PC-3 (cell line): ENCODE measurements around the gene MARCHF9. TPM values are rescaled to one million over a fixed set of nuclear protein-coding genes. Genes with fewer than 3 reads are reported as not detected.

Experiments used
- ATAC-seq: fragments of 200-7000 bp; cut with Tn5 transposase; 2 replicates; pipeline ENCODE4 v1.9.1; 2020; ENCODE audit warnings: mild to moderate bottlenecking, moderate library complexity
- BruUV-seq: library from RNA; stranded (reverse); fragments of 400-500 nt; replicated peaks from 2 replicates; lab custom pipeline; 2021; lab: Mats Ljungman, UMichigan
- CTCF ChIA-PET: fragments of 300-600 bp; sonication (Branson Sonifier 250); formaldehyde crosslinking; loops from one replicate; lab custom pipeline; 2022; ENCODE audit warnings: antibody characterized with exemption; lab: Charles Lee
- POLR2A ChIA-PET: fragments of 300-600 bp; sonication (Branson Sonifier 250); formaldehyde crosslinking; loops from one replicate; lab custom pipeline; 2022; ENCODE audit warnings: antibody characterized with exemption; ENCODE audit not compliant: unreplicated experiment; lab: Charles Lee
- DNase-seq: peaks from one replicate; pipeline ENCODE4 v3.0.0-alpha.2; 2015
- H2AFZ ChIP-seq: fragments of 300-600 bp; sonication (generic); 2 replicates; pipeline ENCODE4 v1.6.0; 2016; ENCODE audit warnings: antibody characterized with exemption, low read length
- H3F3A ChIP-seq: fragments of 300-600 bp; sonication (generic); one replicate; pipeline ENCODE4 v1.6.0; 2017; ENCODE audit warnings: antibody characterized with exemption, low read length, control low read depth, mild to moderate bottlenecking; ENCODE audit not compliant: unreplicated experiment
- H3K27ac ChIP-seq: fragments of 300-600 bp; sonication (generic); 2 replicates; pipeline ENCODE4 v1.5.1; 2016; ENCODE audit warnings: mild to moderate bottlenecking, low read length
- H3K27me3 ChIP-seq: fragments of 300-600 bp; sonication (generic); 2 replicates; pipeline ENCODE4 v1.6.1; 2016; ENCODE audit warnings: low read length, mixed read lengths
- H3K36me3 ChIP-seq: fragments of 300-600 bp; sonication (generic); 2 replicates; pipeline ENCODE4 v1.6.1; 2016; ENCODE audit warnings: low read depth, mixed run types, low read length, mixed read lengths
- H3K4me1 ChIP-seq: fragments of 300-600 bp; sonication (generic); 2 replicates; pipeline ENCODE4 v1.5.1; 2016; ENCODE audit warnings: low read length; ENCODE audit not compliant: insufficient read depth
- H3K4me2 ChIP-seq: fragments of 300-600 bp; sonication (generic); 2 replicates; pipeline ENCODE4 v1.6.0; 2016; ENCODE audit warnings: low read length
- H3K4me3 ChIP-seq: fragments of 300-600 bp; sonication (generic); 2 replicates; pipeline ENCODE4 v1.5.1; 2016; ENCODE audit warnings: mild to moderate bottlenecking, low read length, mixed read lengths
- H3K79me2 ChIP-seq: fragments of 300-600 bp; sonication (generic); 2 replicates; pipeline ENCODE4 v1.6.1; 2017; ENCODE audit warnings: low read length, mixed read lengths
- H3K9ac ChIP-seq: fragments of 300-600 bp; sonication (generic); 2 replicates; pipeline ENCODE4 v1.6.0; 2016; ENCODE audit warnings: mild to moderate bottlenecking, low read length
- H3K9me2 ChIP-seq: fragments of 300-600 bp; sonication (generic); replicated peaks from 2 replicates; pipeline ENCODE4 v1.6.1; 2016; ENCODE audit warnings: mixed run types, low read length, mixed read lengths
- H3K9me3 ChIP-seq: fragments of 300-600 bp; sonication (generic); 2 replicates; pipeline ENCODE4 v1.6.1; 2016; ENCODE audit warnings: low read length, mixed read lengths
- H4K20me1 ChIP-seq: fragments of 300-600 bp; sonication (generic); 2 replicates; pipeline ENCODE4 v1.6.1; 2016; ENCODE audit warnings: low read length, mixed read lengths
- CTCF ChIP-seq: fragments of 300-600 bp; sonication (generic); conservative IDR thresholded peaks from 2 replicates; pipeline ENCODE4 v1.5.1; 2017; ENCODE audit warnings: antibody characterized with exemption, low read depth, mild to moderate bottlenecking, low read length
- EZH2 ChIP-seq: fragments of 300-600 bp; sonication (generic); IDR thresholded peaks from one replicate; pipeline ENCODE4 v1.6.1; 2017; ENCODE audit warnings: antibody characterized with exemption, mild to moderate bottlenecking, low read length; ENCODE audit not compliant: unreplicated experiment
- EZH2phosphoT487 ChIP-seq: fragments of 300-600 bp; sonication (generic); IDR thresholded peaks from 2 replicates; pipeline ENCODE4 v1.6.1; 2018; ENCODE audit warnings: mild to moderate bottlenecking, antibody characterized with exemption, low read length, borderline replicate concordance
- intact Hi-C: fragments of 100-400 bp; cut with micrococcal nuclease; formaldehyde crosslinking; loops from 2 replicates; pipeline ENCODE4 v1.9.0; 2023
- total RNA-seq: library from RNA; depleted of rRNA; stranded (reverse); fragments of >200 nt; gene quantifications from 2 replicates; pipeline ENCODE4 v1.2.3, GENCODE V29; 2014

MARCHF9 gene
- total RNA-seq, 1 experiment from 2014 or later, result 13.4 TPM

GRCh38 chr12:57749061-57749460, 5.8 kb upstream of the MARCHF9 start:
- peaks cover 32% of the 10 kb centered on the region for H3K36me3 ChIP-seq

GRCh38 chr12:57750561-57751431, 4.1 kb upstream of the MARCHF9 start:
- H3K27ac ChIP-seq, result no peak overlapping the region

More at GRCh38 chr12:57749061-57749460, 5.8 kb upstream of the MARCHF9 start:
- no peaks in the 10 kb centered on the region for H3K9me2 ChIP-seq
- H3F3A ChIP-seq, result peaks cover 4% of the 10 kb centered on the region
- no peaks in the 10 kb centered on the region for H3K9me3 ChIP-seq
- no peak overlapping the region for H2AFZ ChIP-seq
- no peaks in the 10 kb centered on the region for H3K27me3 ChIP-seq
- H3K4me2 ChIP-seq, result no peak overlapping the region
- TF ChIP-seq EZH2, result no peak
- no peak for TF ChIP-seq EZH2phosphoT487
- no peak for TF ChIP-seq CTCF
- ChIA-PET POLR2A (no interaction called here), CTCF (no interaction called here)
- intact Hi-C loops, result no loop called here
- BruUV-seq, result no TSS peak
- H4K20me1 ChIP-seq, result no peaks in the 10 kb centered on the region
- H3K9ac ChIP-seq, result no peak overlapping the region
- peaks cover 34% of the 10 kb centered on the region for H3K79me2 ChIP-seq
- no peak overlapping the region for H3K27ac ChIP-seq
- H3K4me1 ChIP-seq, result peaks cover 17% of the 10 kb centered on the region
- DNase-seq, result no peak
- H3K4me3 ChIP-seq, result no peak overlapping the region
- ATAC-seq, result no peak

More at GRCh38 chr12:57750561-57751431, 4.1 kb upstream of the MARCHF9 start:
- H4K20me1 ChIP-seq, result no peaks in the 10 kb centered on the region
- peaks cover 32% of the 10 kb centered on the region for H3K36me3 ChIP-seq
- CTCF ChIA-PET, result no interaction called here
- H3K9ac ChIP-seq, result peak overlapping the region; percentile 98
- H2AFZ ChIP-seq, result no peak overlapping the region
- BruUV-seq, result no TSS peak
- H3K27me3 ChIP-seq, result no peaks in the 10 kb centered on the region
- H3K9me2 ChIP-seq, result no peaks in the 10 kb centered on the region
- TF ChIP-seq EZH2phosphoT487 (no peak), EZH2 (no peak), CTCF (no peak)
- ATAC-seq (no peak), DNase-seq (no peak)
- POLR2A ChIA-PET, result no interaction called here
- peak overlapping the region; percentile 96 for H3K4me2 ChIP-seq
- peaks cover 4% of the 10 kb centered on the region for H3F3A ChIP-seq
- H3K4me3 ChIP-seq, result peak overlapping the region; percentile 82
- no peaks in the 10 kb centered on the region for H3K9me3 ChIP-seq
- peaks cover 34% of the 10 kb centered on the region for H3K79me2 ChIP-seq
- peaks cover 23% of the 10 kb centered on the region for H3K4me1 ChIP-seq
- intact Hi-C loops, result no loop called here
